Activated naive CD8-positive, alpha-beta T cell treated with anti-CD3 and anti-CD28 coated beads, Interleukin-2, amount 10 ng/mL, durations not matched to agents 7 days and 5 days (primary cell): Measurements from ENCODE around the gene CGB1. TPM values are rescaled to one million over a fixed set of nuclear protein-coding genes. Genes with fewer than 3 reads are reported as not detected.
"Not testable (repeated sequence)": the region's sequence is repeated elsewhere in the genome, so short reads cannot be mapped to it uniquely, and the experiment has no call there.

Experiments used
- ATAC-seq: fragments of 150-1000 bp; cut with Tn5 transposase; one replicate; pipeline ENCODE4 v1.10.0; 2021; ENCODE audit warnings: low read depth, moderate library complexity
- POLR2A ChIA-PET: fragments of 350-600 bp; sonication (Branson Sonifier 250); formaldehyde crosslinking; loops from one replicate; lab custom pipeline; 2021; ENCODE audit warnings: antibody characterized with exemption; lab: Charles Lee
- DNase-seq: peaks from one replicate; pipeline ENCODE4 v3.0.0; 2021
- H3K27ac Mint-ChIP-seq: one replicate; pipeline ENCODE4 v1.8.0; 2022; ENCODE audit warnings: mild to moderate bottlenecking, mixed read lengths
- H3K27me3 Mint-ChIP-seq: one replicate; pipeline ENCODE4 v1.8.0; 2022; ENCODE audit warnings: mild to moderate bottlenecking, moderate library complexity, mixed read lengths
- H3K36me3 Mint-ChIP-seq: one replicate; pipeline ENCODE4 v1.8.0; 2021; ENCODE audit warnings: mild to moderate bottlenecking, mixed read lengths
- H3K4me1 Mint-ChIP-seq: one replicate; pipeline ENCODE4 v1.8.0; 2021; ENCODE audit warnings: mixed read lengths
- H3K4me3 Mint-ChIP-seq: one replicate; pipeline ENCODE4 v1.8.0; 2022; ENCODE audit warnings: mild to moderate bottlenecking, moderate library complexity, mixed read lengths
- H3K9me3 Mint-ChIP-seq: one replicate; pipeline ENCODE4 v1.8.0; 2021; ENCODE audit warnings: mixed read lengths
- total RNA-seq, 2 experiments: library from RNA; stranded (reverse); gene quantifications; one replicate each; pipeline ENCODE4 v1.2.3, GENCODE V29; 2021

Gene CGB1
- total RNA-seq, 2 experiments from 2014 or later: not detected

- H3K36me3 Mint-ChIP-seq, POLR2A ChIA-PET, H3K4me3 Mint-ChIP-seq, H3K9me3 Mint-ChIP-seq, H3K27me3 Mint-ChIP-seq, H3K27ac Mint-ChIP-seq, ATAC-seq, H3K4me1 Mint-ChIP-seq, DNase-seq: not testable (repeated sequence)
These were observed 13.1 kb upstream of the CGB1 start for GRCh38 chr19:49049834-49050233.

- H3K9me3 Mint-ChIP-seq, H3K27ac Mint-ChIP-seq, DNase-seq, POLR2A ChIA-PET, H3K4me3 Mint-ChIP-seq, ATAC-seq, H3K4me1 Mint-ChIP-seq, H3K27me3 Mint-ChIP-seq, H3K36me3 Mint-ChIP-seq: not testable (repeated sequence)
These were observed 12.3 kb upstream of the CGB1 start, which contains the start of gene CGB8 for GRCh38 chr19:49049011-49049410. TSS of gene CGB8 (minus strand) at chr19:49049111. CDS start at chr19:49048739, 372 bp downstream.

DNA sequence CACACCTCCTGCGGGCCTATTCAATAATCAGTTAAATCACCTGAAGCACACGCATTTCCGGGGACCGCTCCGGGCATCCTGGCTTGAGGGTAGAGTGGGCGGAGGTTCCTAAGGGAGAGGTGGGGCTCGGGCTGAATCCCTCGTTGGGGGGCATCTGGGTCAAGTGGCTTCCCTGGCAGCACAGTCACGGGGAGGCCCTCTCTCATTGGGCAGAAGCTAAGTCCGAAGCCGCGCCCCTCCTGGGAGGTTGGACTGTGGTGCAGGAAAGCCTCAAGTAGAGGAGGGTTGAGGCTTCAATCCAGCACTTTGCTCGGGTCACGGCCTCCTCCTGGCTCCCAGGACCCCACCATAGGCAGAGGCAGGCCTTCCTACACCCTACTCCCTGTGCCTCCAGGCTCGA, 6.9 kb upstream of the CGB1 start, which contains the start of gene CGB5:
Gene CGB5 (plus strand): TSS at position 301 of the 400 bp plus-strand sequence. CDS start 362 bp downstream, outside the sequence.
- ATAC-seq, POLR2A ChIA-PET, H3K36me3 Mint-ChIP-seq, H3K27me3 Mint-ChIP-seq, DNase-seq, H3K4me1 Mint-ChIP-seq, H3K27ac Mint-ChIP-seq, H3K9me3 Mint-ChIP-seq, H3K4me3 Mint-ChIP-seq: not testable (repeated sequence)

DNA sequence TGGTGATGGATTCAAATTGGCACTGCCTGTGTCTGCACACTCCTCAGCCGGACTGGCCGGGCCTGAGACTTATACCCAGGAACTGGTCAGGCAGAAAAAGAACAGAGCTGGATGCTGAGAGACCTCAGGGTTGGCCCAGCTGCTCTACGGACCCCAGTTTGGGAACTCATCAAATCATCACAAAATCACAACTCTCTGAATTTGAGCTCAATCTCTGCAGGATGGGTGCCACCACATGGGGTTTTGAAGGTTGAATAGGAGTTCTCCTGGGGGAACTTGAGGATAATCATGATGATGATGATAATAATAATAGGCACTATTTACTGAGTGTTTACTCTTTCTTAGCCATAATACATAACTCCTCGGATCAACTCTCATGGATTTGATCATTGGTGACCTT, 6.0 kb upstream of the CGB1 start:
- H3K4me1 Mint-ChIP-seq, H3K4me3 Mint-ChIP-seq, H3K27me3 Mint-ChIP-seq, POLR2A ChIA-PET, H3K36me3 Mint-ChIP-seq, H3K27ac Mint-ChIP-seq, DNase-seq, ATAC-seq, H3K9me3 Mint-ChIP-seq: not testable (repeated sequence)

DNA sequence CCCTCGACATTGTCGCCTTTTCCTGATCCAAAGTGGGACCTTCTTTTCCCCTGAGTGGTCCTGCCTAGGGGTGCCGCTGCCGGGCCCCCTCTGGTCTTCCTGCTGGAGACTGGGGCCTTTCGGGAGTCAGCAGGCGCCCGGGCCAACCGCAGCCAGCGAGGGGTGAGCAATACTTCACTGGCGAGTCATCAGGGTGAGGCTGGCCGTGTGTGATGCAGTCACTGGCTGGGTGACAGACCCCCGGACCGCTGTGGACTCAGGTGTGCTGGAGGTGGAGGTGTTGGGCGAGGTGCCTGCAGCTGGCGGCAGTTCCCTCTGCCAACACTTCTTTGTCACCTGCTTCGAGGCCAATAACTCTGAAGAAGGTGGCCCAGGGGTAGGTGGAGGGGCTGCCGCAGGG, 5.5 kb upstream of the CGB1 start:
- Mint-ChIP-seq H3K27ac (no peak overlapping the region), H3K27me3 (peaks cover 3% of the 10 kb centered on the region), H3K9me3 (no peaks in the 10 kb centered on the region), H3K4me1 (no peaks in the 10 kb centered on the region), H3K36me3 (no peaks in the 10 kb centered on the region), H3K4me3 (no peak overlapping the region)
- no peak for DNase-seq
- POLR2A ChIA-PET: no interaction called here
- no peak for ATAC-seq

DNA sequence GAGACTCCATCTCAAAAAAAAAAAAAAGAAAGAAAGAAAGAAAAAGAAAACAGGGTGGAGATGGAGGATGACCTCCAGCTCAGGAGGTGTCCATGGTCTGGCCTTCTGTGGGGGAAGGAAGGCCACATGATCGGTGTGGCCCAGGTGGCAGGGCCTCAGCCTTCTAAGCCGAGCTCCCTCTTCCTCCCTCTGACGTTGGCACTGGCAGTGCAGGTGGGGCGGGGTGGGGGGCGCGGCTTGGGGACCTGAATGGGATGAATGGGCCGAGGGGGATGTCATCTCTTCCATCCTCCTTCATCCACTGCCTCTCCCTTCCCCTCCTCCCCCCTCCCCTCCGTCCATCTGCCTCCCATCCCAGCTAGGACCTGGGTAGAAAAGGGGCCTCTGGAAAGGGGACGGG, 3.0 kb upstream of the CGB1 start:
- H3K4me3 Mint-ChIP-seq, H3K9me3 Mint-ChIP-seq, H3K27me3 Mint-ChIP-seq, H3K27ac Mint-ChIP-seq, POLR2A ChIA-PET, DNase-seq, H3K4me1 Mint-ChIP-seq, ATAC-seq, H3K36me3 Mint-ChIP-seq: not testable (repeated sequence)

DNA sequence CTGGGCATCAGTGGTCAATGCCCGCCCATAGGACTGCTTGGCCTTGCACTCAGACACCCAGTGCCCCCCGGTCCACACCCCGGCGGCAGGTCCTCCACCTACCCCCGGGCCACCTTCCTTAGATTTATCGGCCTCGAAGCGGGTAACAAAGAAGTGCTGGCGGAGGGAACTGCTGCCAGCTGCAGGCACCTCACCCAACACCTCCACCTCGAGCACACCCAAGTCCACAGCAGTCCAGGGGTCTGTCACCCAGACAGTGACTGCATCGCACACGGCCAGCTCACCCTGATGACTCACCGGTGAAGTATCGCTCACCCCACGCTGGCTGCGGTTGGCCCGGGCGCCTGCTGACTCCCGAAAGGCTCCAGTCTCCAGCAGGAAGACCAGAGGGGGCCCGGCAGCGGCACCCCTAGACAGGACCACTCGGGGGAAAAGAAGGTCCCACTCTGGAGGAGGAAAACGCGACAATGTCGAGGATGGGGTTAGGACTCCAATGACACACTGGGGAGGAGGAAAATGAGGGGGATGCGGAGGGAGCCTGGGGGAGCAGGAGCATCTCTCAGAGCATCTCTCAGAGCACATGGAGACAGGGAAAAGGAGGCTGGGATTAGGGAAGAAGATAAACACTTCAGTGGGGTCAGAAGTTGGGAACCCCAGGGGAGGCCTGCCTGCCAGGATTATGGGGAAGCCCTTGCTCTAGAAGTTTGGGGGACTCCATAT, 2.0 kb upstream of the CGB1 start:
- not testable (repeated sequence) for H3K4me3 Mint-ChIP-seq, H3K36me3 Mint-ChIP-seq, H3K27ac Mint-ChIP-seq

GRCh38 chr19:49038111-49038510, 1.4 kb upstream of the CGB1 start:
- ATAC-seq, H3K4me3 Mint-ChIP-seq, POLR2A ChIA-PET, DNase-seq, H3K4me1 Mint-ChIP-seq, H3K27ac Mint-ChIP-seq, H3K36me3 Mint-ChIP-seq, H3K27me3 Mint-ChIP-seq, H3K9me3 Mint-ChIP-seq: not testable (repeated sequence)

More for the DNA sequence above, 2.0 kb upstream of the CGB1 start:
- ATAC-seq, DNase-seq, H3K27me3 Mint-ChIP-seq, H3K9me3 Mint-ChIP-seq, H3K4me1 Mint-ChIP-seq, POLR2A ChIA-PET: not testable (repeated sequence)

DNA sequence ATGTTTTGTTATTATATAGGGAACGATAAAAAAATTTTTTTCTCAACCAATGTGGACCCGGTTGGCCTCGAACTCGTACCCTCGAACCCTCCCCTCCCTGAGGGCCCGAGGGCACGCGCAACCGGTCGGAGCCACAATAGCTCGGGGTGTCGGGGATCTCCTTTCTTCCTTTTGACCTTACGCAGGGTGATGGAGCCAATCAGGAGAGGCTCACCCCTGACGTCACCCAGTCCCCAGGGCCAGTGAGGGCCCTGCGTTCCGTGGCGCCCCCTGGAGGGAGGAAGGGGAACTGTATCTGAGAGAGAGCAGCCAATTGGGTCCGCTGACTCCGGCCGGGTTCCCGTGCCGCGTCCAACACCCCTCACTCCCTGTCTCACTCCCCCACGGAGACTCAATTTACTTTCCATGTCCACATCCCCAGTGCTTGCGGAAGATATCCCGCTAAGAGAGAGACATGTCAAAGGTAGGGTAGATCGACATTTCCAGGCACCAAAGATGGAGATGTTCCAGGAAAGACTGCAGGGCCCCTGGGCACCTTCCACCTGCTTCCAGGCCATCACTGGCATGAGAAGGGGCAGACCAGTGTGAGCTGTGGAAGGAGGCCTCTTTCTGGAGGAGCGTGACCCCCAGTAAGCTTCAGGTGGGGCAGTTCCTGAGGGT, 4.9 kb downstream of the CGB1 start, which contains the start of gene CGB2:
Gene CGB2 (plus strand): TSS at position 249 of the 660 bp plus-strand sequence. CDS start 206 bp downstream, at position 455.
- H3K9me3 Mint-ChIP-seq, POLR2A ChIA-PET, H3K27me3 Mint-ChIP-seq, H3K36me3 Mint-ChIP-seq, H3K27ac Mint-ChIP-seq, H3K4me1 Mint-ChIP-seq: not testable (repeated sequence)
- ATAC-seq (peak; percentile 75), DNase-seq (peak; percentile 64)
- H3K4me3 Mint-ChIP-seq: peak within 1 kb of the TSS; percentile 53

DNA sequence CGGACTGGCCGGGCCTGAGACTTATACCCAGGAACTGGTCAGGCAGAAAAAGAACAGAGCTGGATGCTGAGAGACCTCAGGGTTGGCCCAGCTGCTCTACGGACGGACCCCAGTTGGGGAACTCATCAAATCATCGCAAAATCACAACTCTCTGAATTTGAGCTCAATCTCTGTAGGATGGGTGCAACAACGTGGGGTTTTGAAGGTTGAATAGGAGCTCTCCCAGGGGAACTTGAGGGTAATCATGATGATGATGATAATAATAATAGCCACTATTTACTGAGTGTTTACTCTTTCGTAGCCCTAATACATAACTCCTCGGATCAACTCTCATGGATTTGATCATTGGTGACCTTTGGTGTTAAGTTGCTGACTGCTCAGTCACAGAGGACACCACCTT, 6.4 kb downstream of the CGB1 start:
- H3K4me1 Mint-ChIP-seq, H3K9me3 Mint-ChIP-seq, ATAC-seq, DNase-seq, H3K27me3 Mint-ChIP-seq, POLR2A ChIA-PET, H3K36me3 Mint-ChIP-seq, H3K4me3 Mint-ChIP-seq, H3K27ac Mint-ChIP-seq: not testable (repeated sequence)

DNA sequence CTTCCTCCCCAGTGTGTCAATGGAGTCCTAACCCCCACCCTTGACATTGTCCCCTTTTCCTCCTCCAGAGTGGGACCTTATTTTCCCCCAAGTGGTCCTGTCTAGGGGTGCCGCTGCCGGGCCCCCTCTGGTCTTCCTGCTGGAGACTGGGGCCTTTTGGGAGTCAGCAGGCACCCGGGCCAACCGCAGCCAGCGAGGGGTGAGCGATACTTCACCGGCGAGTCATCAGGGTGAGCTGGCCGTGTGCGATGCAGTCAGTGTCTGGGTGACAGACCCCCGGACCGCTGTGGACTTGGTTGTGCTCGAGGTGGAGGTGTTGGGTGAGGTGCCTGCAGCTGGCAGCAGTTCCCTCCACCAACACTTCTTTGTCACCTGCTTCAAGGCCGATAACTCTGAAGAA, 6.9 kb downstream of the CGB1 start:
- POLR2A ChIA-PET, H3K9me3 Mint-ChIP-seq, H3K27me3 Mint-ChIP-seq: not testable (repeated sequence)

DNA sequence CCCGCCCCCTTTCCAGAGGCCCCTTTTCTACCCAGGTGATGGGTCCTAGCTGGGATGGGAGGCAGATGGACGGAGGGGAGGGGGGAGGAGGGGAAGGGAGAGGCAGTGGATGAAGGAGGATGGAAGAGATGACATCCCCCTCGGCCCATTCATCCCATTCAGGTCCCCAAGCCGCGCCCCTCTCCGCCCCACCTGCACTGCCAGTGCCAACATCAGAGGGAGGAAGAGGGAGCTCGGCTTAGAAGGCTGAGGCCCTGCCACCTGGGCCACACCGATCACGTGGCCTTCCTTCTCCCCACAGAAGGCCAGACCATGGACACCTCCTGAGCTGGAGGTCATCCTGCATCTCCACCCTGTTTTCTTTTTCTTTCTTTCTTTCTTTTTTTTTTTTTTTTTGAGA, 8.0 kb downstream of the CGB1 start:
- H3K27ac Mint-ChIP-seq, H3K4me3 Mint-ChIP-seq, H3K4me1 Mint-ChIP-seq, POLR2A ChIA-PET, ATAC-seq, DNase-seq, H3K9me3 Mint-ChIP-seq, H3K36me3 Mint-ChIP-seq, H3K27me3 Mint-ChIP-seq: not testable (repeated sequence)

More for the DNA sequence above, 6.9 kb downstream of the CGB1 start:
- not testable (repeated sequence) for H3K4me1 Mint-ChIP-seq, ATAC-seq, H3K36me3 Mint-ChIP-seq, DNase-seq, H3K4me3 Mint-ChIP-seq, H3K27ac Mint-ChIP-seq

DNA sequence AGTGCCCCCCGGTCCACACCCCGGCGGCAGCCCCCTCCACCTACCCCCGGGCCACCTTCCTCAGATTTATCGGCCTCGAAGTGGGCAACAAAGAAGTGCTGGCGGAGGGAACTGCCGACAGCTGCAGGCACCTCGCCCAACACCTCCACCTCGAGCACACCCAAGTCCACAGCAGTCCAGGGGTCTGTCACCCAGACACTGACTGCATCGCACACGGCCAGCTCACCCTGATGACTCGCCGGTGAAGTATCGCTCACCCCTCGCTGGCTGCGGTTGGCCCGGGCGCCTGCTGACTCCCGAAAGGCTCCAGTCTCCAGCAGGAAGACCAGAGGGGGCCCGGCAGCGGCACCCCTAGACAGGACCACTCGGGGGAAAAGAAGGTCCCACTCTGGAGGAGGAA, 11.1 kb downstream of the CGB1 start:
- H3K27me3 Mint-ChIP-seq, H3K4me3 Mint-ChIP-seq, H3K36me3 Mint-ChIP-seq, H3K27ac Mint-ChIP-seq, H3K4me1 Mint-ChIP-seq, H3K9me3 Mint-ChIP-seq, ATAC-seq, DNase-seq, POLR2A ChIA-PET: not testable (repeated sequence)

- POLR2A ChIA-PET, H3K4me3 Mint-ChIP-seq, ATAC-seq: not testable (repeated sequence)
These were observed 11.6 kb downstream of the CGB1 start for GRCh38 chr19:49025088-49025487.

More at GRCh38 chr19:49025088-49025487, 11.6 kb downstream of the CGB1 start:
- not testable (repeated sequence) for H3K9me3 Mint-ChIP-seq, DNase-seq, H3K27me3 Mint-ChIP-seq, H3K27ac Mint-ChIP-seq, H3K36me3 Mint-ChIP-seq, H3K4me1 Mint-ChIP-seq
